Neural cell (in vitro differentiated cells): ENCODE measurements around the gene TRAF2. TPM values are rescaled to one million over a fixed set of nuclear protein-coding genes. Genes with fewer than 3 reads are reported as not detected.

Experiments
- H2AFZ ChIP-seq: fragments of 200-600, 300-800 bp; sonication (generic), shearing (Covaris generic); 2 replicates; pipeline ENCODE4 v1.6.0; 2014; ENCODE audit warnings: low read depth, mild to moderate bottlenecking, antibody characterized with exemption, low read length, moderate library complexity
- H3F3A ChIP-seq: fragments of 200-600 bp; shearing (Covaris generic); 2 replicates; pipeline ENCODE4 v1.6.1; 2016; ENCODE audit warnings: mild to moderate bottlenecking, moderate library complexity, mixed read lengths, antibody characterized with exemption, low read length; ENCODE audit not compliant: insufficient read depth, poor library complexity, severe bottlenecking
- H3K27ac ChIP-seq: fragments of 200-600, 300-800 bp; sonication (generic), shearing (Covaris generic); 2 replicates; pipeline ENCODE4 v1.5.1; 2014; ENCODE audit warnings: mild to moderate bottlenecking, low read length, moderate library complexity
- H3K27me3 ChIP-seq: fragments of 300-800, 200-600 bp; sonication (generic), shearing (Covaris generic); 2 replicates; pipeline ENCODE4 v1.6.0; 2014; ENCODE audit warnings: mild to moderate bottlenecking, low read depth, low read length, moderate library complexity; ENCODE audit not compliant: insufficient read depth
- H3K36me3 ChIP-seq: fragments of 300-800, 200-600 bp; sonication (generic), shearing (Covaris generic); 2 replicates; pipeline ENCODE4 v1.5.1; 2014; ENCODE audit warnings: mild to moderate bottlenecking, antibody characterized with exemption, low read length, moderate library complexity; ENCODE audit not compliant: insufficient read depth
- H3K4me2 ChIP-seq: fragments of 300-800, 200-600 bp; sonication (generic), shearing (Covaris generic); 2 replicates; pipeline ENCODE4 v1.6.0; 2014; ENCODE audit warnings: mild to moderate bottlenecking, low read length
- H3K4me3 ChIP-seq: fragments of 300-800, 200-600 bp; sonication (generic), shearing (Covaris generic); 2 replicates; pipeline ENCODE4 v1.5.1; 2014; ENCODE audit warnings: mild to moderate bottlenecking, low read length, moderate library complexity
- H3K79me2 ChIP-seq: fragments of 200-600 bp; shearing (Covaris generic); replicated peaks from 2 replicates; pipeline ENCODE4 v1.6.0; 2014; ENCODE audit warnings: mild to moderate bottlenecking, low read length, moderate library complexity; ENCODE audit not compliant: insufficient read depth
- H3K9ac ChIP-seq: fragments of 300-800, 200-600 bp; sonication (generic), shearing (Covaris generic); 2 replicates; pipeline ENCODE4 v1.6.1; 2016; ENCODE audit warnings: mild to moderate bottlenecking, low read length, mixed read lengths
- H3K9me2 ChIP-seq: fragments of 200-600 bp; shearing (Covaris generic); 2 replicates; pipeline ENCODE4 v1.6.1; 2016; ENCODE audit warnings: mild to moderate bottlenecking, low read length, mixed read lengths; ENCODE audit not compliant: insufficient read depth
- H3K9me3 ChIP-seq: fragments of 200-600, 300-800 bp; sonication (generic), shearing (Covaris generic); 2 replicates; pipeline ENCODE4 v1.6.1; 2016; ENCODE audit warnings: mild to moderate bottlenecking, mixed run types, low read length, moderate library complexity, mixed read lengths
- H4K20me1 ChIP-seq: fragments of 200-600 bp; shearing (Covaris generic); 2 replicates; pipeline ENCODE4 v1.6.1; 2016; ENCODE audit warnings: mild to moderate bottlenecking, mixed run types; ENCODE audit not compliant: insufficient read depth
- CTCF ChIP-seq: fragments of 450-650 bp; IDR thresholded peaks from 2 replicates; pipeline ENCODE4 v1.5.1; 2014; ENCODE audit warnings: antibody characterized with exemption, mild to moderate bottlenecking, moderate library complexity; ENCODE audit not compliant: poor library complexity, severe bottlenecking
- EP300 ChIP-seq: fragments of 450-650 bp; conservative IDR thresholded peaks from 2 replicates; pipeline ENCODE4 v1.6.1; 2014; ENCODE audit warnings: antibody characterized with exemption, mild to moderate bottlenecking, moderate library complexity; ENCODE audit not compliant: poor library complexity, severe bottlenecking
- EZH2 ChIP-seq: fragments of 200-600, 300-800 bp; shearing (Covaris generic), sonication (generic); IDR thresholded peaks from 2 replicates; pipeline ENCODE4 v1.6.1; 2014; ENCODE audit warnings: antibody characterized with exemption, low read length, borderline replicate concordance, mild to moderate bottlenecking; ENCODE audit not compliant: insufficient read depth, poor library complexity, severe bottlenecking
- MXI1 ChIP-seq: fragments of 450-650 bp; conservative IDR thresholded peaks from 2 replicates; pipeline ENCODE4 v1.6.1; 2014; ENCODE audit warnings: antibody characterized with exemption, mild to moderate bottlenecking; ENCODE audit not compliant: poor library complexity, severe bottlenecking
- POLR2AphosphoS5 ChIP-seq: IDR thresholded peaks from 2 replicates; pipeline ENCODE4 v1.6.1; 2012
- RAD21 ChIP-seq: fragments of 450-650 bp; conservative IDR thresholded peaks from 2 replicates; pipeline ENCODE4 v1.6.1; 2014; ENCODE audit warnings: antibody characterized with exemption, mild to moderate bottlenecking, moderate library complexity
- REST ChIP-seq: IDR thresholded peaks from 2 replicates; pipeline ENCODE4 v1.6.1; 2012; ENCODE audit warnings: borderline replicate concordance
- SMC3 ChIP-seq: fragments of 450-650 bp; conservative IDR thresholded peaks from 2 replicates; pipeline ENCODE4 v1.6.1; 2014; ENCODE audit warnings: antibody characterized with exemption, mild to moderate bottlenecking, moderate library complexity; ENCODE audit not compliant: poor library complexity
- TAF1 ChIP-seq: IDR thresholded peaks from 2 replicates; pipeline ENCODE4 v1.6.1; 2012; ENCODE audit warnings: low read depth
- polyA plus RNA-seq: library from polyadenylated mRNA; depleted of rRNA; stranded (reverse); fragments of >200 nt; gene quantifications from 2 replicates; pipeline ENCODE4 v1.2.3, GENCODE V29; 2014

Gene TRAF2
- polyA plus RNA-seq, 1 donor from 2014 or later: 14.6 TPM

- no peaks in the 10 kb centered on the region for H3K9me3 ChIP-seq
- H3K4me2 ChIP-seq: no peak overlapping the region
- no peaks in the 10 kb centered on the region for H3F3A ChIP-seq
- no peaks in the 10 kb centered on the region for H3K79me2 ChIP-seq
- no peaks in the 10 kb centered on the region for H3K36me3 ChIP-seq
- H3K9me2 ChIP-seq: no peaks in the 10 kb centered on the region
- no peak overlapping the region for H3K27ac ChIP-seq
- TF ChIP-seq EP300 (no peak), CTCF (no peak), RAD21 (no peak), POLR2AphosphoS5 (no peak), EZH2 (no peak), SMC3 (no peak), REST (no peak), TAF1 (no peak), MXI1 (no peak)
- H2AFZ ChIP-seq: no peak overlapping the region
- H3K9ac ChIP-seq: no peak overlapping the region
- H3K4me3 ChIP-seq: no peak overlapping the region
- H4K20me1 ChIP-seq: no peaks in the 10 kb centered on the region
- no peaks in the 10 kb centered on the region for H3K27me3 ChIP-seq
Observed at GRCh38 chr9:136958898-136959850, 72.9 kb downstream of the TRAF2 start.

- no peaks in the 10 kb centered on the region for H3K27me3 ChIP-seq
- H3K27ac ChIP-seq: no peak overlapping the region
- no peaks in the 10 kb centered on the region for H3K9me2 ChIP-seq
- no peaks in the 10 kb centered on the region for H3K79me2 ChIP-seq
- no peaks in the 10 kb centered on the region for H4K20me1 ChIP-seq
- no peak overlapping the region for H3K4me3 ChIP-seq
- H3F3A ChIP-seq: no peaks in the 10 kb centered on the region
- no peaks in the 10 kb centered on the region for H3K9me3 ChIP-seq
- H3K4me2 ChIP-seq: no peak overlapping the region
- no peak overlapping the region for H3K9ac ChIP-seq
- TF ChIP-seq TAF1 (no peak), CTCF (no peak)
- no peak overlapping the region for H2AFZ ChIP-seq
- no peaks in the 10 kb centered on the region for H3K36me3 ChIP-seq
Observed at GRCh38 chr9:136960212-136960937, 74.1 kb downstream of the TRAF2 start.
